Sigmoid colon (tissue), 4 donors: Measurements from ENCODE around the gene GRIK3.

Experiments used
- CTCF ChIP-seq, 4 experiments: fragments of 450-650 bp in 3 of 4; fragments of 200-600 bp in 1 of 4; IDR thresholded peaks; one replicate each; pipeline ENCODE4 v1.5.1; 2016 to 2019; ENCODE audit warnings: antibody characterized with exemption in 4 of 4, mild to moderate bottlenecking in 3 of 4, moderate library complexity in 2 of 4
- EP300 ChIP-seq, 4 donors: sonication (generic); formaldehyde crosslinking; IDR thresholded peaks; one replicate each; pipeline ENCODE4 v1.6.1; 2017; ENCODE audit warnings: antibody characterized with exemption in 4 of 4
- POLR2A ChIP-seq, 2 donors: fragments of 450-650 bp; IDR thresholded peaks; one replicate each; pipeline ENCODE4 v1.6.1; 2016; ENCODE audit warnings: antibody characterized with exemption in 2 of 2, mild to moderate bottlenecking in 2 of 2, moderate library complexity in 2 of 2
- POLR2AphosphoS5 ChIP-seq, 4 donors: sonication (generic); formaldehyde crosslinking; IDR thresholded peaks; one replicate each; pipeline ENCODE4 v1.6.1; 2017; ENCODE audit warnings: antibody characterized with exemption in 4 of 4

GRCh38 chr1:36861375-36861774 is 172.9 kb downstream of the GRIK3 start:
- no peak for TF ChIP-seq CTCF (IDR thresholded peaks at IDR 0.05)
- no peak for TF ChIP-seq POLR2AphosphoS5 (IDR thresholded peaks at IDR 0.05)
- no peak for TF ChIP-seq POLR2A (IDR thresholded peaks at IDR 0.05)
- TF ChIP-seq EP300 (IDR thresholded peaks at IDR 0.05), result no peak
